Epidermal melanocyte (primary cell): Measurements from ENCODE around the gene TLE1.

Source experiments
- DNase-seq: peaks from one replicate; pipeline ENCODE4 v3.0.0; 2011; ENCODE audit warnings: low spot score; ENCODE audit not compliant: insufficient read length

TLE1 gene

DNA sequence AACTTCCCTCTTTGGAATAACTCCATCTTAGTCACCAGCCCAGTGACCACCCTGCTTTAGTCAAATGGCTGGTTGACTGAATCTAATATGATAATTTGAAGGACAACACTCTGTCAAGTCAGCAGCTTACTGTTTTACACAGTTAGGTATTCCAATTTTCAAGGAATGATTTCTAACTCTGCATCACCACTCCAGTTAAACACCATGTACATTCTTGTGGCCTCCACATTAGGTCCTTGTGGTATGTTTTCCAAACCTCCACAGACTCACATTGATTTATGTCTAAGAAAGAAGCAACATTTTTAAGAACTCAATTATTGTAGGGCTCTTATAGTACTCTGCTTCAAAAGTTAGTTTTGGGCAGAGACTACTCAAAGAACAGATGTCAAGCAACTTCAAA lies 110.7 kb downstream of the TLE1 start:
- DNase-seq, result no peak

DNA sequence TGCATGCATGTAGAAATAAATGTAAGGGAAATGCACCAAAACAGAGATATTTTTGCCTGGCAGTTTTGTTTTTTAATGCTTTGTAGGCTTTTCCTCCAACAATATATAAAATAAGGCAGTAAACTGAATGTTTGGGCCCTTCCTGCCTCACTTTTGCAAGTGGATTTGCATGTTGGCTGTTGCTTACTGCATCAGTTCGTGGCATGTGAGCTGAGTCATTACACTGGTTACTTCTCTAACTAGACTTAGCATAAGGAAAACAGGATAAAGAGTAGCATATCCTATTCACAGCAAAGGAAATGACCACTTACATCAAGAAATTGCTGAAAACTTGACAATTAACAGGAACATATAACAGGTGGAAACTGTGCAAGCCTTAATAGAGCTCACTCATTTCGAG lies 113.4 kb downstream of the TLE1 start:
- DNase-seq, result no peak

DNA sequence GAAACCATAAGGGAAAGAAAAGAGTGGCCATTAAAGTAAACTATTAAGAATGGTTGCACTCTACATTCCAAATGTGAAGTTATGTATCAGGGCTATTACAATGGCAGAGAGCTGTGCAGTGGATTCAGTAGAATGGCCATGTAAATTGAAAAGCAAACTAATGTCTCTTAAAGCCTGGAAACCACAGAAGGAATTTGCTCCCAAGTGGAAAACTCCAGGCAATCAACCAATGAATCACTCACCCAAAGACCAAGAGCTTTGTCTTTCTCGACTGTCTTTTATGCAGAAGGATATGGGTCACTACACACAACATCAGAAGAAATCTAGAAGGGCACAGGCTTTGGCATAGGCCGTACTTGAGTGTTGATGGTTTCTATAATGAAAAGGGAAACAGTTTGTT lies 114.9 kb downstream of the TLE1 start:
- no peak for DNase-seq

DNA sequence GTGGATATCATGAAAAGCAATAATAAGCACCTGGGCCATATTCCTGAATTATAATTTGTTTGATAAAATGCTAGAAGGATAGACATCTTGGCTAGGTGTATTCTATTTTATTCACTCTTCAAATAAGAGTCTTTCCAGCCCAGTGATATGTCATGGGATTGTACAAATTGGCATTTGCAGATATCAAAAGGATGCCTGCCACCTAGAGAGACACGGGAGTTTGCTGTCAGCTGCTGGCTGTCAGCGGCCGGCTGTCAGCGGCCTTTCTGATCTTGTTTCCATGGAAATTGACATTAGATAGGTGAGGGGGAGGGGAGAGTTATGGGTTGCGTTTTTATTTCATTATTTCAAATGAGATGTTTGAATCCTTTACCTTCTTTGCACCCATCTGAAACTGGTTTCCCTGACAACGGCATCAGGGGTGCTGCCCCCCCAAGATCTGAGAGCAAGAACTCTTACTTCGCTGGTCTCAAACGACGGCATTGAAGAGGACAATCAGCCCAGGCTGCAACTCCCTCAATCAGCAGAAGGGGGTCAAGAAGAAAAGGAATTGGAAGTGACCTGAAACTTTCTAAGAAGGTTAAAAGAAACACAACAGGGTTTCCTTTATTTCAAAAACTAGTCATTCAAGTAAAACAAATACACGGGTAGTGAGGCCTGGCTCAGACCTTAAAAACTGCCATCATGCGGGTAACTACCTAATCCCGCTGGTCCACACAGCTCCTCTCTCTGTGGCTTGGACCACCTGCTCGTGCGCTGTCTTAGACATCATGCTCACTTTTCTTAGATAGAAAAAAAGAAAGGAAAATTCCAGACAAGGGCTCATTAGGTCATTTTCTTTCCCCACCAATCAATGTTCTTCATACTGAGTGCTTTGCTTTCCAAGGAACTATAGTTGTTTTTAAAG lies 115.7 kb downstream of the TLE1 start:
- DNase-seq, result no peak

DNA sequence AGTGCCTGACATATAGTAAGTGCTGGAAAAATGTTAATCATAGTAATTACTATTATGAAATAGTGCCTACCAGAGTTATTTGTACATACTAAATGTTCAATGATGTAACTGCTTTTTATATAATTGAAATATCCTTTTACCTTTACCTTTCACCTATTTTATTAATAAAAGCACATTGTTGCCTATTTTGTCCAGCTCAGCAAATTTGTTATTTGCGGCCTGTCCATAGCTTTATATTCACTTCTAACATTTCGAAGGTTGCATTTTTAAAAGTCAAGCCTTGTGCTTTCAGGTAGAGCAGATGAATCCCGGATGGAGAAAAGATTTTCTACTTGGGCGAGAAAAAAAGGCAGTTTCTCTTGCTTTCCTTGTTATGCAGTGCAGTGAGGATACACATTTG lies 119.3 kb downstream of the TLE1 start:
- DNase-seq, result no peak

DNA sequence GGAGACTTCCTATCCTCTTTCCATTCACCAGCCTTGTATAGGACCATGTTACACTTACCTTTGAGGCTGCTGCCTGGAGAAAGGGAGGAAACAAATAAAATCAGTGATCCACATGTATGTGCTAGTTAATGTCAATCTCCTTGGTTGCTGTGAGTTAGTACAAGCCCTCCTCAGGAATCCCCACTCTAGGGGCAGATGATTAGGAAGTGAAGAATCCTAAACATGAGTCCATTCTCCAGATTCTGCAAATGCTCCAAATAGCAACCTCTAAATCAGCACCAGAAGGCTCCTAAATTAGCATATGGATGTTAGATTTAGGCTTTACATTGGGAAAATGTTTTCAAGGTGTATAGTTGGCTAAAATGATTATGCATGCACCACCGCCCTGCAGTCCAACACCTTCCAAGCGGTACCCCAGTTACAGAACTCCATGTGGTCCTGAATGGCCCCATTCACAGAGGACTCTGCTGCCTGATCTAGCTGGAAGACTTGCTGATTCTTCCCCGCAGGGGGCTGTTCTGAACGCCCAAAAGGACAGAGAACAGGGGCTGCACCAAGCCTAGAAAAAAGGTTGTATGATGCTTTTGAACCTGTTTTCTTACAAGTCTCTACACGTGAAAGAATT lies 123.2 kb downstream of the TLE1 start:
- no peak for DNase-seq

DNA sequence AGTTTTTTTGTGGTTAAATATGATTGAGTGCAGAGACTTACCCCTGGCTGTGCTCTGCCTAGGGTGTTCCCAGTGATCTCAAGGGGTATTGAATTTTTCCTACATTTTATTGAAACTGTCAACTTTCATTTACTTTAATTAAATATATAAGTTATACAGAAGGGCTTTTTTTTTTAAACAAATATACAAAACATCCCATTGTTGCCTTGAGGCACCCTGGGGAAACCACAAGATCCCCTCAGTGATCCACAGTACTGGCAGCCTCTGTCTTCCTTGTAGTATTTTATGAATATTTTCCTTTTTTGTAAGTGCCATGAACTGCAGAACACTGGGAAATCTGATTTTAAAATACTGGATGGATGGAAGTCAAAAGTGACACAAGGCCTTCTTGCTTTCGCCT lies 123.7 kb downstream of the TLE1 start:
- no peak for DNase-seq

DNA sequence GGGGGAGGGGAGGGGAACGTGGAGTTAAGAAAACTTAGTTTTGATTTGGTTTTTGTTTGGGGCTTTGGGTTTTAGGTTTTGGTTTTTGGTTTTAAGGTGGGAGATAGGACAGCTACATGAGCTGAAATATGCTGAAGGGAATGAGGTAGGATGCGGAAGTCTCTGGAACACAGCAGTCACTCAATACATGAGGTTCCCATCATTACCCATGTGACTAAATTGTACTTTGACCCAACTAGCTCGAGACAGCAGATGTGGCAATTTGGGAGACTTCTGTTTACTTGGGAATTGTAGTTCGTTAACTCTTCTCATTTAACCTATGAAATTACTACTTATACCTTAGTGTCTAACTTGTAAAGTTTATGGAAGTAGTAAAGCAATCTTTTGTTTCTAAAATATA lies 124.2 kb downstream of the TLE1 start:
- no peak for DNase-seq

DNA sequence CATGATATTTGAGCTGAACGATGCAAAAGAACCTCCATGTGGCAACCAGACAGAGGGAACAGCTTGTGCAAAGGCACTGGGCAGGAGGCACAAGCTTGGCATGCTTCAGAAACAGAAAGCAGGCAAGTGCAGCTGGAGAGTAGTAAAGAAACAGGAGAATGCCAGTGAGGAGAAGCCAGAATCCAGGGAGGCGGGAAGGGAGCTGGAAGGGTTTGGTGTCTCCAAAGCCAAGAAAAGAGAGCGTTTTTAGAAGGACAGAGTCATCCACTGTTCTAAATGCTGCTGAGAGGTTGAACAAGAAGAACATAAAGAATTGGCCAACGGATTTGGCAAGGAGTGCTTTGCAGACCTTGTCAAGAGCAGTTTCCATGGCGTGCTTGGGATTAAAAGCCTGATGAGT lies 124.7 kb downstream of the TLE1 start:
- no peak for DNase-seq

DNA sequence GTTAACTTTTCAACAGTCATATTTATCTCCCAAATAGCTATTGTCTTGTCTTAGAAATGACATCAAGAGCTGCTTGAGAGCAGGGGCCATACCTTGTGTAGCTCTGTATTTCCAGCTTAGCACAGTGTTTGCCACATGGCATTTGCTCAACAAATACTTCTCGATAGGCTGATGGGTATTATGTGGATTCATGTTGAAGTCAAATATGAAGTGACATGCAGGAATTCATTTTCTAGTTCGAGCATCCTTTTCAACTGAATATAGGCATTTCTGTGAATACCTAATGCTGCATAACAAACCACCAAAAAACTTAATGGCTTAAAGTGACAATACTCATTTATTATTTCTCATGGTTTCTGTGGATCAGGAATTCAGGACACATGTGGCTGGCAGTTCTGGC lies 125.6 kb downstream of the TLE1 start:
- no peak for DNase-seq

DNA sequence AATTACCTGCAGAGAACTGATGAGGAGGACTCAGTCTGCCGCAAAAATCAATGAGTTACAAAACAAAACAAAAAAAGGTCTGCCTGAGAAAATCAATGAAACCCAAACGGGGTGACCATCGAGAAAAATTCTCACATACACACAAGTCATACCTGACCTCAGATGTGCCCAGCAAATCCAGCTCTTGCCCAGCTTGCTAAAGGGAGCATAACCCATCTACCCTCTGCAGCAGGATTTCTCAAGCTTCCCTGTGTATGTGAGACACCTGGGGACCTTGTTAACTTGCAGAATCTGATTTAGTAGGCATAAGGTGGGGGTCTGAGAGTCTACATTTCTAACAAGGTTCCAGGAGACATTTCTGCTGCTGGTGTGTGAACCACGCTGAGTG lies 126.3 kb downstream of the TLE1 start:
- DNase-seq, result no peak

DNA sequence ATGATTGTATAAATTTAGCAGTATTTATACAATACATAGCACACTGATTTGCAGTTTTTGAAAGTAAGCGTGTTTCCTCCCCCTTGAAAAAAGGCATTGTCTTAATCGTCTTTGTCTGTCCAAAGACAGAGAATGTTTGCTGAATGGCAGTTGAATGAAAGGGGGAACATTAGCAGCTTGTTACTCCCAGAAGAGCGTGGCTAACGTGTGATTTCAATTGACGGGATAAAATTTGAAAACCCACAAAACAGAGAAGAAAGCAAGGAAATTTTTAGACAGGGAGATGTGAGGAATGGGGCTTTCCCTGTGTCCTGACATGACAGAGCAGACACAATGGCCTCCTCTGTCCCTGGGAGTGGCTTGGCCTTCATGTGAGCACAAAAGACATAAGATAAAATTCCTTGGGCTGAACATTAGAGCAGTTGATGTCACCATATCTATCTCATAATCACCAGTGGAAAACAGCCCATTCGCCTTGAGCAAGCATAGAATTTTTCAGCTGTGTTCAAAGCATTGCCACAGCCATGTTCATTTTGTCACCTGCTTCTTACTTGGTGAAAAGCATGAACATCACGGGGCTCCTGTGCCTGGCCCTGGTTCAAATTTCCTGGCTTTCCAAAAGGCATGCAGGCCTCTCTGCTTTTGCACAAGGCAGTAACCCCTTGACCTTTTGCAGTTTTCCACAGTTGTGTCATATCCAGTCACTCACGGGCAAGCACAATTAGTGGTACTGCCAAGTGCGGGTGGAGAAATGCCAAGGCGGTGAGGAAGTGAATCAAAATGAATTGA lies 126.9 kb downstream of the TLE1 start:
- no peak for DNase-seq

DNA sequence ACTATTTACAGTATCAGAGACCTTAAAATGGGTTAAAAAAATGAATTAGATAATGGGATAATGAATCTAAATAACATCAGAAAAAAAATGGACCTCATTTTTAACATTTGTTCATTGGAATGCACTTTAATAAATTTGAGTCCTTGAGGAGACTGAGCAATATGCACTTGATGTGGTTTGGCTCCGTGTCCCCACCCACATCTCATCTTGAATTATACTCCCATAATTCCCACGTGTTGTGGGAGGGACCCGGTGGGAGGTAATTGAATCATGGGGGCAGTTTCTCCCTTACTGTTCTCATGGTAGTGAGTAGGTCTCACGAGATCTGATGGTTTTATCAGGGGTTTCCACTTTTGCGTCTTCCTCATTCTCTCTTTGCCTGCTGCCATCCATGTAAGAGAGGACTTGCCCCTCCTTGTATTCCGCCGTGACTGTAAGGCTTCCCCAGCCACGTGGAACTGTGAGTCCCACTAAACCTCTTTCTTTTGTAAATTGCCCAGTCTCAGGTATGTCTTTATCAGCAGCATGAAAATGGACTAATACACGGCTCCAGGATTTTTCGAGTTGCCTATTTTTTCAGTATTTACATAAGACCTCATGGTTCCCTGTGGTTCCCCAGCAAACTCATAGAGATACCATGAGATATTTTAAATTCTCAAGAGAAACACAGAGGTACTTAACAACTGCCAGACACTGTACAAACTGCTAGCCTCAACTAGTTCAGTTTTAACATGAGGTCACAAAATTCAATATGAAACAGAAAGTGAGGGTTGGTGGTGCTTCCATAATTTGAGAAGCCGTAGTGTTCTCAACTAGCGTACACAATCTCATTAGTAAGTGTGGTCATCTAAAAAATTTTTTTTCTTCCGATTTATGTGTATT lies 128.3 kb downstream of the TLE1 start:
- DNase-seq, result no peak

DNA sequence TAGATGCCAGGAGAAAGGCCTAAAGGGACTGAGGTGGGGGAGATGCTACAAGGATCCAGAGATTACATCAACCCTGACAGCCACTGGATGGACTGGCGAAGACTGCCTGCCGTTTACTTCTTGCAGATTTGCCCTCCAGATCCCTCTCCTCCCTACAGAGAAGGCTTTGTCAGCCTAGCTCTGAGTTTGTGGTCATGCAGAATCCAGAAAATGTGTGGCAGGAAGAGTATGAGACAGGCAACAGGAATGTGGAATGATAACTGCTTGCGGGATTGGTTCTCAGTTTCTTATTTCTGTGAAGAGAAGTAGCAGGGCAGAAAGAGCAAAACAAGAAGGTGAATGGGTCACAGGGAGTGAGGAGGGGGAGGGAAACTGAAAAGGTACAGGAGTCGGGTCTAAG lies 129.6 kb downstream of the TLE1 start:
- peak; percentile 84 for DNase-seq

DNA sequence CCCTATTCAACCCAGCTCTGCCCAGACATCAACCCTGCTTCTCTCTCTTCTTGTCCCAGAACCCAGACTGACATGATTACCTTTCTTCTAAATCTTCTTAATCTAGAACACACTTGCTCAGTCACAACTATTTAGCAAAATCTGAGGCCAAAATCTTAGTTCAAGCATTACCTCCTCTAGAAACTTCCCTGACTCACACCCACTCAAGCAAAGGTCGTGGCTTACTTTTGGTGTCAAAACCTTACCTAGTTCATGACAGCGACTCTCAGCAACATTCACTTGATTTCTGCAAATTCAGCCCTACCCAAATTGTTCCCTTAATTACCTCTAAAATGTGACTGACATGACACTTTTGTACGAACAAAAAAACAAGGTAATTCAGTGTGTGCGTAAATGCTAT lies 130.2 kb downstream of the TLE1 start:
- DNase-seq, result no peak

DNA sequence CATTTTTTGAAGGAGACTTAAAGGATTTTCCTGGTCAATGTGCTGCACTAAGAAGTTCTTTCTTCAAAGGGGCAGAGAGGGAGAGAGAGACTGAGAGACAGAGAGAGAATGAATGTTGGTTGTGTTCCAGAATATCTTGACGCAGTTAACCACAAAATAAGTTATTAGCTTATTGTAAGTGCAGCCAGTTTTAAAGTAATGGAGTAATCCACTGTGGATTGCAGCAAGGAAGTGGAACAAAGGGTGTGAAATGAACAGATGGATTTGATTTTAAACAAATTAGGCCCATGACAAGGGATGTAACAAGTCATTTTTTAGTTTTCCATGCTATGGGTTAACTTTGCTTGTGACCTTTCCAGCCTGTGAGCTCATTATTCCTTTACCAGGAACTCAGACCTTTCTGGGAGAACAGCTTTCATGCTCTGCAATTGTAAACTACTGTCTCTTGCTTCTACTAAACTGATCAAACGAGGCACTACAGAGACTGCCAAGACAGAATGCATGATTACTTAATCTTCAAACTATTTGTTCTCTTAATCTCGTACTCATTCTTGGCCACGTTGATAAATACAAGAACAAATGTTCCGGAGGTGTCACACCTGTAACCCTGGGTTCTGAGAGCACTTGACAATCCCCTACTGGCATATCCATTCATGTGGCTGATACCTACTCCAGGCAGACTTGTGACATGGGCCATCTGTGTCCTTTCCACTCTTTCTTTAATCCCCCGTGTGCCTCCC lies 131.1 kb downstream of the TLE1 start:
- no peak for DNase-seq

DNA sequence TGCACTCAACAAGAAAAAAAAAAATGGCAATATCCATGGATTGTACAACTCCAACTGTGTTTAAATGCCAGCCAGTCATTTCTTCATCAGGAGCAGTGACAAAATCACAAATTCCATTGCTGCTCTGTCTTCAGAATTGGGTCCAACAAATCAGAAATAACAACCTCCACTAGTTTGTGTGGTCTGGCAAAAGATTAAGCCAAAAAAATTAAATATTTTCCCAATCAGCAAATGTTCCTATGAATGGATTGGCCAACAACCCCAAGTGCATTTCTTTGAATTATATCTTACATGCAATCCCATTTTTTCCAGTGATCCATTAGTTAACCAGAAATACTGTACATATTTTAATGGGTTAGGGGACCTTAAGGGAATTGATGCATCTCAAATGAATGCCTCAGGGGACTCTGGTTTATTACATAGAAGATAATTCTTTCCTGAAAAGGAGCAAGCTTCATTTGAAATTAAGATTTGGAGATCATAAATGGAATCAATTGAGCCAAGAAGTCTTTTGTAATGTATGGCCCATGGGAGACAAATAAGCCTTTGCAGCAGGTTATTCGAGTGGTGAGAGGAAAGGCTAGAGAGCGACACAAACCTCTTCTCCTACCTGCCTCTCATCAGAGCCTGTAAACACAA lies 131.8 kb downstream of the TLE1 start:
- DNase-seq, result no peak

DNA sequence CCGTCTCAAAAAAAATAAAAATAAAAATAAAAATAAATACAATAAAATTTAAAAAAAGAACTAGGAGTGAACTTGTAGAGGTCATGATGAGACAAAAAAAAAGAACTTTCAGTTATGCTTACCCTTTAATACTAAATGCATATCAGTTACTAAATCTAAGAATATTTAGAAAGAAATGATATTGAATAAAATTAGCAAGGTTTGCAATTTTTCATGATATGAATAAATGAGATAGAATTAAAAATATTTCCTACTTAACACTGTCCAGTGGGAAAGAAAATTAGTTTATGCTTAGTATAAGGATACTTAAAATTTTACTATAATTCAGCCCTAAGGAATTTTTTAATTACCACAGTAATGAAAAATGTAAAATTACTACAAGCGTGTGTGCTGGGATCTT lies 132.4 kb downstream of the TLE1 start:
- no peak for DNase-seq

DNA sequence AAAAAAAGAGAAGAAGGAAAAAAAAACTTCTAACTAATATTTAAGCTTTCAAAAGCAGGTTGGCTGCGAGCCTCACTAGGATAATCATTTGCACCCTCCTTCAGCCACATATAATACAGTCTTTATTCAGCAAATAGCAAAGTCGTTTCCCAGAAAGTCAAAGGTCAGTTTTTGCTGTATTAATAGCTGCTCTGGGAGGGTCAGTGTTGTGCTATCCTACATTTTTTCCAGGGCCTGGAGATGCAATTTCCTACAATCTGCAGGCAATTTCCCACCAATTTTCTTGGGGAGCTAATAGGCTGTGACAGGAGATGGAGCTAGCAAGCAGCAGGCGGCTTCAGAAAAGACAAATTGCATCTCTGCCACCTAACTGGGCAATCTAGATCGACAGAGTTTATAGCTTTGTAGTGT lies 136.8 kb downstream of the TLE1 start:
- DNase-seq, result no peak

DNA sequence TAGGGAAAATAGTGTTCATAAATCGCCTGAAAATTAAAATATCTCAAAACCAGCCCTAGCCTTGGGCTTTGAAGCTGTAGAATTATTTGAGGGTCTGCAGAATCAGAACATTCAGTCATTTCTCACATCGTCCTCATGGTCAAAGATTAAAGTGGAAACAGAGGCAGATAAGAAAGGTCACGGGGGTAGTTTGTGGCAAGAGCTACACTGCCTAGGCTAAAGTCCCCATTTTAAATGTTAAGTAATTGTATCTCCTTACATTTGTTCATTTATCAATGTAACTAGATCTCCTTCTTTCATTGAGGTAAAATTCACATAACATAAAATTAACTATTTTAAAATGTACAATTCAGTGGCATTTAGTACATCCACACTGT lies 139.2 kb downstream of the TLE1 start:
- no peak for DNase-seq
